ENCODE data around the gene GRB14.
"Not testable (repeated sequence)": the region's sequence is repeated elsewhere in the genome, so short reads cannot be mapped to it uniquely, and the experiment has no call there.

GRB14 gene

GRCh38 chr2:164644036-164644700 lies 22.9 kb upstream of the GRB14 start:
- Histone ChIP-seq H3K27ac (no peak overlapping the region), H3K27me3 (no peaks in the 10 kb centered on the region), H3K4me1 (no peaks in the 10 kb centered on the region), H3K9me3 (peaks cover 0 to 17% (median 4%) of the 10 kb centered on the region in 3 donors), H3K4me3 (no peak overlapping the region), H3K36me3 (no peaks in the 10 kb centered on the region)
- intact Hi-C loops (cut with DNase I; ENCODE audit: low total_unique reads): no loop called here
- TF ChIP-seq CTCF (IDR thresholded peaks at IDR 0.05): no peak
- DNase-seq: no peak

GRCh38 chr2:164642946-164643555 lies 21.8 kb upstream of the GRB14 start:
- intact Hi-C loops (cut with DNase I; ENCODE audit: low total_unique reads): no loop called here
- Histone ChIP-seq H3K27ac (no peak overlapping the region), H3K4me1 (no peaks in the 10 kb centered on the region), H3K4me3 (no peak overlapping the region), H3K36me3 (no peaks in the 10 kb centered on the region), H3K9me3 (peaks cover 0 to 6% (median 4%) of the 10 kb centered on the region in 3 donors), H3K27me3 (no peaks in the 10 kb centered on the region)
- DNase-seq: no peak
- no peak for TF ChIP-seq CTCF (IDR thresholded peaks at IDR 0.05)

- no peaks in the 10 kb centered on the region for H3K36me3 ChIP-seq
- no peak for TF ChIP-seq CTCF (IDR thresholded peaks at IDR 0.05)
- no peaks in the 10 kb centered on the region for H3K27me3 ChIP-seq
- no peaks in the 10 kb centered on the region for H3K9me3 ChIP-seq
- no peak overlapping the region for H3K4me3 ChIP-seq
- intact Hi-C loops (cut with DNase I; ENCODE audit: low total_unique reads): no loop called here
- DNase-seq: no peak
- no peak overlapping the region for H3K27ac ChIP-seq
- no peaks in the 10 kb centered on the region for H3K4me1 ChIP-seq
These were observed 21.0 kb upstream of the GRB14 start for GRCh38 chr2:164642268-164642667.

GRCh38 chr2:164628319-164628718 lies 7.0 kb upstream of the GRB14 start:
- H3K27ac ChIP-seq; intact Hi-C loops (cut with DNase I; ENCODE audit: low total_unique reads); H3K4me3 ChIP-seq; H3K27me3 ChIP-seq; H3K9me3 ChIP-seq; DNase-seq; H3K36me3 ChIP-seq: not testable (repeated sequence)
- peaks cover 0 to 11% (median 1%) of the 10 kb centered on the region in 4 donors for H3K4me1 ChIP-seq

GRCh38 chr2:164625378-164625971 lies 4.2 kb upstream of the GRB14 start:
- no peaks in the 10 kb centered on the region for H3K9me3 ChIP-seq
- no peak for TF ChIP-seq CTCF (IDR thresholded peaks at IDR 0.05)
- H3K4me3 ChIP-seq: no peak overlapping the region
- H3K4me1 ChIP-seq: peaks cover 0 to 21% (median 8%) of the 10 kb centered on the region in 4 donors
- no peaks in the 10 kb centered on the region for H3K36me3 ChIP-seq
- no peak overlapping the region for H3K27ac ChIP-seq
- H3K27me3 ChIP-seq: no peaks in the 10 kb centered on the region
- intact Hi-C loops (cut with DNase I; ENCODE audit: low total_unique reads): no loop called here
- DNase-seq: peak in 1 of 2 donors; percentile 28

- H3K27me3 ChIP-seq: no peaks in the 10 kb centered on the region
- no peaks in the 10 kb centered on the region for H3K36me3 ChIP-seq
- intact Hi-C loops (cut with DNase I; ENCODE audit: low total_unique reads): no loop called here
- DNase-seq: no peak
- H3K4me1 ChIP-seq: peaks cover 0 to 22% (median 10%) of the 10 kb centered on the region in 4 donors
- H3K27ac ChIP-seq: no peak overlapping the region
- no peak for TF ChIP-seq CTCF (IDR thresholded peaks at IDR 0.05)
- H3K4me3 ChIP-seq: no peak overlapping the region
- H3K9me3 ChIP-seq: no peaks in the 10 kb centered on the region
These were observed 3.0 kb upstream of the GRB14 start for GRCh38 chr2:164624316-164624715.
